OCI-LY7 (cell line): ENCODE data around the gene AFF2.

Experiments
- EZH2phosphoT487 ChIP-seq: fragments of 200-600 bp; sonication (generic); IDR thresholded peaks from 2 replicates; pipeline ENCODE4 v1.6.1; 2018; ENCODE audit warnings: low read depth, borderline replicate concordance, mild to moderate bottlenecking, mixed run types, antibody characterized with exemption, low read length, moderate library complexity, mixed read lengths
- TF ChIP-seq, protein P1 (sequence below): fragments of 200-600 bp; sonication (generic); conservative IDR thresholded peaks from 2 replicates; pipeline ENCODE4 v1.5.1; 2014; ENCODE audit warnings: mild to moderate bottlenecking, antibody characterized with exemption, low read length, moderate library complexity, mixed read lengths

DNA sequence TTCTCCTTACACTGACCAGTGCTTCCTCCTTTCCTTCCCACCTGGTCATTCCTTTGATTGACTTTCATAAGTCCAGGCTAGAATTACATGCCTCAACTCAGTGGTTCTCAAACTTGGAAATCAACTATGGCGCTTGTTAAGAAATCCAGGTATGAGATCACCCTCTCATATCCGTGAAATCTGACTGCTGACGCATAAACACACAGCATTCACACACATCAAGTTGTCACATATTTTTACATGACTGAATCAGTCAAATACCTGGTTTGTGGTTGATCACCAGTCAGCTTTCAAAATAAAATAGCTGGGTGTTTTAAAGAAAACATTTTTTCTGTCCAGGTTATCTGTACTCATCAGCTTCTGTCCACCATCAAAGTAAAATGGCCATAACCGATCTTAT is 433.5 kb downstream of the AFF2 start:
- TF ChIP-seq, protein P1, sequence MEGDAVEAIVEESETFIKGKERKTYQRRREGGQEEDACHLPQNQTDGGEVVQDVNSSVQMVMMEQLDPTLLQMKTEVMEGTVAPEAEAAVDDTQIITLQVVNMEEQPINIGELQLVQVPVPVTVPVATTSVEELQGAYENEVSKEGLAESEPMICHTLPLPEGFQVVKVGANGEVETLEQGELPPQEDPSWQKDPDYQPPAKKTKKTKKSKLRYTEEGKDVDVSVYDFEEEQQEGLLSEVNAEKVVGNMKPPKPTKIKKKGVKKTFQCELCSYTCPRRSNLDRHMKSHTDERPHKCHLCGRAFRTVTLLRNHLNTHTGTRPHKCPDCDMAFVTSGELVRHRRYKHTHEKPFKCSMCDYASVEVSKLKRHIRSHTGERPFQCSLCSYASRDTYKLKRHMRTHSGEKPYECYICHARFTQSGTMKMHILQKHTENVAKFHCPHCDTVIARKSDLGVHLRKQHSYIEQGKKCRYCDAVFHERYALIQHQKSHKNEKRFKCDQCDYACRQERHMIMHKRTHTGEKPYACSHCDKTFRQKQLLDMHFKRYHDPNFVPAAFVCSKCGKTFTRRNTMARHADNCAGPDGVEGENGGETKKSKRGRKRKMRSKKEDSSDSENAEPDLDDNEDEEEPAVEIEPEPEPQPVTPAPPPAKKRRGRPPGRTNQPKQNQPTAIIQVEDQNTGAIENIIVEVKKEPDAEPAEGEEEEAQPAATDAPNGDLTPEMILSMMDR: no peak
- TF ChIP-seq EZH2phosphoT487: no peak
